NCI-H2171 treated with DMSO at 0.1 percent for 48 hours (cell line): ENCODE results near the gene SYNRG.
"Not testable (repeated sequence)": the region's sequence is repeated elsewhere in the genome, so short reads cannot be mapped to it uniquely, and the experiment has no call there.

Experiments used
- DNase-seq: peaks from one replicate; lab custom pipeline; 2025; lab: John Stamatoyannopoulos, UW

Gene SYNRG

GRCh38 chr17:37543637-37544052 lies 65.6 kb downstream of the SYNRG start:
- no peak for DNase-seq

GRCh38 chr17:37541880-37542660 lies 67.1 kb downstream of the SYNRG start:
- DNase-seq = no peak

GRCh38 chr17:37538981-37539659 lies 70.1 kb downstream of the SYNRG start:
- no peak for DNase-seq

GRCh38 chr17:37535906-37536305 lies 73.3 kb downstream of the SYNRG start:
- no peak for DNase-seq

GRCh38 chr17:37532756-37533155 lies 76.5 kb downstream of the SYNRG start:
- no peak for DNase-seq

- DNase-seq = no peak
These were observed 78.8 kb downstream of the SYNRG start for GRCh38 chr17:37530420-37530819.

- DNase-seq = peak; percentile 79
These were observed 81.9 kb downstream of the SYNRG start for GRCh38 chr17:37527249-37527851.

GRCh38 chr17:37523715-37524219 lies 85.5 kb downstream of the SYNRG start:
- DNase-seq = no peak

- DNase-seq = no peak
These were observed 87.4 kb downstream of the SYNRG start for GRCh38 chr17:37521821-37522220.

GRCh38 chr17:37520174-37520573 lies 89.0 kb downstream of the SYNRG start:
- DNase-seq = no peak

- no peak for DNase-seq
These were observed 89.8 kb downstream of the SYNRG start for GRCh38 chr17:37519251-37519985.

GRCh38 chr17:37518826-37519225 lies 90.4 kb downstream of the SYNRG start:
- DNase-seq = no peak

GRCh38 chr17:37517881-37518280 lies 91.3 kb downstream of the SYNRG start:
- DNase-seq = no peak

- DNase-seq = no peak
These were observed 93.1 kb downstream of the SYNRG start for GRCh38 chr17:37516127-37516571.

GRCh38 chr17:37513711-37514110 lies 95.5 kb downstream of the SYNRG start:
- DNase-seq = no peak

GRCh38 chr17:37512442-37513068 lies 96.7 kb downstream of the SYNRG start:
- peak; percentile 99 for DNase-seq

- not testable (repeated sequence) for DNase-seq
These were observed 97.6 kb downstream of the SYNRG start for GRCh38 chr17:37511642-37512041.

- no peak for DNase-seq
These were observed 99.2 kb downstream of the SYNRG start for GRCh38 chr17:37510056-37510455.

GRCh38 chr17:37507111-37507510 lies 102.1 kb downstream of the SYNRG start:
- peak; percentile 31 for DNase-seq

- DNase-seq = peak; percentile 38
These were observed 102.5 kb downstream of the SYNRG start for GRCh38 chr17:37506678-37507077.

- DNase-seq = no peak
These were observed 103.9 kb downstream of the SYNRG start for GRCh38 chr17:37505333-37505732.

- no peak for DNase-seq
These were observed 106.1 kb downstream of the SYNRG start for GRCh38 chr17:37503148-37503547.
